ENCODE measurements around the gene USP48. TPM values are rescaled to one million over a fixed set of nuclear protein-coding genes. Genes with fewer than 3 reads are reported as not detected.
A peak's percentile ranks its signal among the peaks of the same experiment; 100 is the strongest.

The USP48 gene
- total and polyA plus RNA-seq, 2 of the 13 experiments (the other 11 are each of a cell fraction or from before 2014, with no cell fraction given) = 30.4 to 30.7 TPM

DNA sequence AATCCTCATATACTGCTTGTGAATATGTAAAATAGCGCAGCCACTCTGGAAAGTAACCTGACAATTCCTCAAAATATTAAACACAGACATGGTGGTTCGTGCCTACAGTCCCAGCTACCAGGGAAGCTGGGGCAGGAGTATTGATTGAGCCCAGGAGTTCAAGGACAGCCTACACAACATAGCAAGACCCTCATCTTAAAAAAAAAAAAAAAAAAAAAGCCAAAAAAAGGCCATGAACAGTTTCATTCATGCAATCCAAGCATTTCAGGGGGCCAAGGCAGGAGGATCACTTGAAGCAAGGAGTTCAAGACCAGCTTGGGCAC lies 4.6 kb downstream of the USP48 start (continued):
- TF ChIP-seq, protein P1, sequence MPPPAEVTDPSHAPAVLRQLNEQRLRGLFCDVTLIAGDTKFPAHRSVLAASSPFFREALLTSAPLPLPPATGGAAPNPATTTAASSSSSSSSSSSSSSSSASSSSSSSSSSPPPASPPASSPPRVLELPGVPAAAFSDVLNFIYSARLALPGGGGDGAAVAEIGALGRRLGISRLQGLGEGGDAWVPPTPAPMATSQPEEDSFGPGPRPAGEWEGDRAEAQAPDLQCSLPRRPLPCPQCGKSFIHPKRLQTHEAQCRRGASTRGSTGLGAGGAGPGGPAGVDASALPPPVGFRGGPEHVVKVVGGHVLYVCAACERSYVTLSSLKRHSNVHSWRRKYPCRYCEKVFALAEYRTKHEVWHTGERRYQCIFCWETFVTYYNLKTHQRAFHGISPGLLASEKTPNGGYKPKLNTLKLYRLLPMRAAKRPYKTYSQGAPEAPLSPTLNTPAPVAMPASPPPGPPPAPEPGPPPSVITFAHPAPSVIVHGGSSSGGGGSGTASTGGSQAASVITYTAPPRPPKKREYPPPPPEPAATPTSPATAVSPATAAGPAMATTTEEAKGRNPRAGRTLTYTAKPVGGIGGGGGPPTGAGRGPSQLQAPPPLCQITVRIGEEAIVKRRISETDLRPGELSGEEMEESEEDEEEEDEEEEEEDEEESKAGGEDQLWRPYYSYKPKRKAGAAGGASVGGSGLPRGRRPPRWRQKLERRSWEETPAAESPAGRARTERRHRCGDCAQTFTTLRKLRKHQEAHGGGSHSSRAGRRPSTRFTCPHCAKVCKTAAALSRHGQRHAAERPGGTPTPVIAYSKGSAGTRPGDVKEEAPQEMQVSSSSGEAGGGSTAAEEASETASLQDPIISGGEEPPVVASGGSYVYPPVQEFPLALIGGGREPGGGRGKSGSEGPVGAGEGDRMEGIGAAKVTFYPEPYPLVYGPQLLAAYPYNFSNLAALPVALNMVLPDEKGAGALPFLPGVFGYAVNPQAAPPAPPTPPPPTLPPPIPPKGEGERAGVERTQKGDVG (CRISPR knock-in tag; IDR thresholded peaks at IDR 0.05; ENCODE audit: borderline replicate concordance) = no peak
- TF ChIP-seq HNF4A (CRISPR knock-in tag; IDR thresholded peaks at IDR 0.05) (peak; percentile 39; the same call in 1 of the 2 replicates), ZNF251 (CRISPR knock-in tag; IDR thresholded peaks at IDR 0.05) (no peak), ISL2 (CRISPR knock-in tag; IDR thresholded peaks at IDR 0.05) (no peak), RXRB (CRISPR knock-in tag; IDR thresholded peaks at IDR 0.05; ENCODE audit: borderline replicate concordance) (peak; percentile 48), GABPB1 (CRISPR knock-in tag; IDR thresholded peaks at IDR 0.05) (no peak), ARID5B (CRISPR knock-in tag; IDR thresholded peaks at IDR 0.05) (peak; percentile 41), CREB1 (IDR thresholded peaks at IDR 0.05) (no peak), CREB1 (CRISPR knock-in tag; IDR thresholded peaks at IDR 0.05) (0 out of 2 replicates have a peak, but pooled peaks have one; percentile 19)
